OCI-LY3 (cell line): ENCODE measurements around the gene JAZF1.

ENCODE experiments used
- EZH2phosphoT487 ChIP-seq: fragments of 200-600 bp; shearing (Covaris generic); IDR thresholded peaks from 2 replicates; pipeline ENCODE4 v1.6.1; 2018; ENCODE audit warnings: antibody characterized with exemption, mixed run types, low read depth
- TF ChIP-seq, protein P1 (sequence below): fragments of 200-600, 300-600 bp; sonication (generic); IDR thresholded peaks from 2 replicates; pipeline ENCODE4 v1.5.1; 2014; ENCODE audit warnings: antibody characterized with exemption, low read length, low read depth

DNA sequence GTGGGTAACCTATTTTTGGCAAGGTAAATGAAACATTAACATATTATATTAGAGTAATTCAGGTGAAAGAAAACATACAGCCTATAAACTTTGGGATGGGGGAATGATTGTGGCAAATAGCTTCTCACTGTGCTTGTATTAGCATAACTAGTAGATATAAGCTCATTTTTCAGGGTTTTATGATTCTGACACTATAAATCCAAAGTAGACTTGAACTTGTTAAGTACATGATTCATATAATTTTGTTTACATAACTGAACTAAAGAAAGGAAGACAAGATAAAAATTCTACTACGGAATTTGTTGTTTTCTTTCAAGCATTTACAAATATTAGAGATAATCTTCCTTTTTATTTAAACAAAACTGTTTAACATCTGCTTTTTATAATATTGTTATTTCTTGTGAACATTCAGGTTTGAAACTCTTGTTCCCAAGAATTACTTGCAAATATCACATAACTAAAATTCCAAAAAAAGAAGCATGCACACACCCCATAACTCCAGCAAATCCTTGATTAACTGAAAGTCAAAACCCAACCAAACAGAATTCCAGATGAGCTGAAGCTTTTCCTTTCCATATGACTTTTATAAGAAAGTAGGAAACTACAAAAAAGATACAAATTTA, 142.3 kb downstream of the JAZF1 start:
- TF ChIP-seq, protein P1, sequence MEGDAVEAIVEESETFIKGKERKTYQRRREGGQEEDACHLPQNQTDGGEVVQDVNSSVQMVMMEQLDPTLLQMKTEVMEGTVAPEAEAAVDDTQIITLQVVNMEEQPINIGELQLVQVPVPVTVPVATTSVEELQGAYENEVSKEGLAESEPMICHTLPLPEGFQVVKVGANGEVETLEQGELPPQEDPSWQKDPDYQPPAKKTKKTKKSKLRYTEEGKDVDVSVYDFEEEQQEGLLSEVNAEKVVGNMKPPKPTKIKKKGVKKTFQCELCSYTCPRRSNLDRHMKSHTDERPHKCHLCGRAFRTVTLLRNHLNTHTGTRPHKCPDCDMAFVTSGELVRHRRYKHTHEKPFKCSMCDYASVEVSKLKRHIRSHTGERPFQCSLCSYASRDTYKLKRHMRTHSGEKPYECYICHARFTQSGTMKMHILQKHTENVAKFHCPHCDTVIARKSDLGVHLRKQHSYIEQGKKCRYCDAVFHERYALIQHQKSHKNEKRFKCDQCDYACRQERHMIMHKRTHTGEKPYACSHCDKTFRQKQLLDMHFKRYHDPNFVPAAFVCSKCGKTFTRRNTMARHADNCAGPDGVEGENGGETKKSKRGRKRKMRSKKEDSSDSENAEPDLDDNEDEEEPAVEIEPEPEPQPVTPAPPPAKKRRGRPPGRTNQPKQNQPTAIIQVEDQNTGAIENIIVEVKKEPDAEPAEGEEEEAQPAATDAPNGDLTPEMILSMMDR, result no peak
- no peak for TF ChIP-seq EZH2phosphoT487
